ENCODE measurements around the gene SKI. TPM values are rescaled to one million over a fixed set of nuclear protein-coding genes. Genes with fewer than 3 reads are reported as not detected.

The SKI gene
- total and polyA plus RNA-seq, 9 of the 15 experiments (the other 6 are each of a cell fraction or from before 2014, with no cell fraction given), result 0.10 to 60.5 (median 4.6) TPM

DNA sequence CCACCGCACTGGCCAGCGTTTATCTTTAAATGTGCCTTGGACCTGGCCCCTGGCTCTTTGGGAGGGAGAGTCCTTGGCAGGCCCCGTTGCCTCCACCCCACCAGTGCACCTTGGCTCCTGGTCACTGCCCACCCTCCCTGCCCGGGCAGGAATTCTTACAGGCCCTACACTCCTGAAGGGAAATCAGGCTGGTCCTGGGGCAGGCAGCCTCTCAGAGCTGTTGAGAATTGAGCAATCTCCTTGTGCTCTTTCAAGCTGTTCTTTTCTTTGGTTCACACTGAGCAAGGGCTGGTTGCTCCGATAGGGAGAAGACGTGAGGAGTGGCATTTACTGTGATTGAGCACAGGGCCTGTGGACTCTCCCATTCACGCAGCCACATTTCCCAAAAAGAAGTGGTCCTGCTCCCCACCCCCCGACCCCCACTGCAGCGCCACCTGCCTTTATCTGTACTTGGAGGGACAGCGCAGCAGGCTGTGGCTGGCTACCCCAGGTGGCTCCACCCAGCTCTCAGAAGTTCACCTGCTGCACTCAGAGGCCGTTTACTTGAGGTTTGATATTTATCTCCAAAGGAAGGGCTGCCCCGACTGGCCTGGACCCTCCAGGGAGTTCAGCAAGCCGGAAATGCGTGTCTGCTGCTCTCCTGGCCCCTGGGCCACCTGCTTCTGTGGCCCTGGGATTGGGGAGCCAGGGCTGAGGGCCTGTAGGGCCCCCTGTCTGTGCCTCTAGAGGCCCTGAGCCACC is 47.8 kb downstream of the SKI start:
- in situ Hi-C loops (cut with MboI) (no loop called here), intact Hi-C loops (cut with micrococcal nuclease) (no loop called here)
- Histone ChIP-seq H3K27me3 (ENCODE audit: control insufficient read depth in 2 of 2, insufficient read depth in 2 of 2, low read length in 2 of 2) (no peaks in the 10 kb centered on the region), H3K27ac (ENCODE audit: extremely low read depth, low read depth, low read length) (peak overlapping the region; percentile 27; the same call in 1 of the 3 replicates), H3K9me1 (ENCODE audit: control insufficient read depth, insufficient read depth, low read length) (peaks cover 12% of the 10 kb centered on the region), H3K9ac (ENCODE audit: insufficient read depth in 1 of 2, low read depth in 2 of 2, low read length in 2 of 2) (peak overlapping the region in 1 of 2 experiments; percentile 79; a peak in 2 of 4 replicates), H3K4me1 (replicated peaks in 1 of 2; ENCODE audit: control insufficient read depth in 2 of 2, insufficient read depth in 2 of 2, low read length in 2 of 2) (peaks cover 27 to 74% of the 10 kb centered on the region in 2 experiments), H4K20me1 (replicated peaks; ENCODE audit: control insufficient read depth, insufficient read depth, low read length) (peaks cover 36% of the 10 kb centered on the region; the same call in 1 of the 2 replicates), H3K9me3 (replicated peaks; ENCODE audit: control insufficient read depth, insufficient read depth, low read depth, low read length) (peaks cover 2% of the 10 kb centered on the region), H3K36me3 (ENCODE audit: control insufficient read depth, insufficient read depth, low read length) (peaks cover 17% of the 10 kb centered on the region; the same call in 2 of the 3 replicates), H3K4me3 (no peak overlapping the region), H2AFZ (ENCODE audit: low read depth, low read length) (no peak overlapping the region), H3K79me2 (ENCODE audit: control insufficient read depth, insufficient read depth, low read length) (peaks cover 88% of the 10 kb centered on the region), H3K4me2 (ENCODE audit: insufficient read depth, low read length) (no peak overlapping the region)
- peak; percentile 62; the same call in 1 of the 2 replicates for TF ChIP-seq ZBTB7A (IDR thresholded peaks at IDR 0.05; ENCODE audit: borderline replicate concordance, control insufficient read depth, low read depth, low read length)
- TF ChIP-seq CEBPG (CRISPR knock-in tag; IDR thresholded peaks at IDR 0.05), result peak; percentile 62; the same call in 1 of the 2 replicates
- TF ChIP-seq CEBPG (tag; conservative IDR thresholded peaks at IDR 0.05 in 1 of 2, IDR thresholded peaks at IDR 0.05 in 1 of 2), result no peak
- no peak for TF ChIP-seq ZNF644 (tag; IDR thresholded peaks at IDR 0.05; ENCODE audit: low read depth)
- no peak for TF ChIP-seq ARID2 (IDR thresholded peaks at IDR 0.05)
- peak; percentile 29; the same call in 1 of the 2 replicates for TF ChIP-seq CBFA2T3 (IDR thresholded peaks at IDR 0.05)
- peak; percentile 82 for TF ChIP-seq CEBPB (tag; IDR thresholded peaks at IDR 0.05)
- TF ChIP-seq FOXA3 (CRISPR knock-in tag; conservative IDR thresholded peaks at IDR 0.05 in 1 of 2, IDR thresholded peaks at IDR 0.05 in 1 of 2), result 0 out of 4 replicates have a peak, but pooled peaks of 1 of the 2 experiments have one; percentile 37
- CTCF ChIA-PET (ENCODE audit: low intra/inter-chr PET ratio), result no interaction called here
- BruUV-seq (replicated peaks), result no TSS peak
- FAIRE-seq (peak; percentile 37), DNase-seq (ENCODE audit: extremely low read depth in 1 of 4, low spot score in 3 of 4) (peak in 3 of 4 experiments; percentile 32 to 51 (median 33)), ATAC-seq (peak; percentile 58)
- POLR2A ChIA-PET, result interaction anchor here (0.6 to 1.8 kb wide), 5 partner anchors 20 to 1564 kb away, joined by 3 to 6 read pairs (median 3); no protein-coding TSS in a partner anchor
- WGBS (ENCODE audit: insufficient coverage, low coverage, missing lambda C conversion rate), result 39% methylated on average over 13 of the region's 14 CpGs

Measured in K562 (cell line).